Measurements from ENCODE around the gene OR6C65. TPM values are rescaled to one million over a fixed set of nuclear protein-coding genes. Genes with fewer than 3 reads are reported as not detected.

Gene OR6C65
- total and polyA plus RNA-seq, 2 donors (not counting 1 experiment from before 2014, with no cell fraction given), result not detected

GRCh38 chr12:55443776-55444175 is 43.4 kb downstream of the OR6C65 start, which contains the start of gene OR6C2:
OR6C2 (plus strand) TSS chr12:55444076; CDS start chr12:55452214, 8,138 bp downstream.
- Histone ChIP-seq H2AFZ (ENCODE audit: insufficient read depth, low read depth, low read length, poor library complexity, severe bottlenecking) (no peak within 1 kb of the TSS), H3K27ac (ENCODE audit: low read length in 2 of 2) (no peak within 1 kb of the TSS), H3K9ac (ENCODE audit: low read length) (no peak within 1 kb of the TSS), H4K20me1 (ENCODE audit: control insufficient read depth, insufficient read depth, low read length, poor library complexity, severe bottlenecking) (no peaks in the 10 kb centered on the region), H3K4me1 (ENCODE audit: control insufficient read depth in 2 of 2, insufficient read depth in 2 of 2, low read length in 2 of 2) (peaks cover 0 to 3% of the 10 kb centered on the region in 2 donors), H3K36me3 (replicated peaks in 1 of 2; ENCODE audit: control extremely low read depth in 1 of 2, control insufficient read depth in 1 of 2, extremely low read depth in 1 of 2, insufficient read depth in 2 of 2, low read length in 1 of 2) (no peaks in the 10 kb centered on the region), H3K9me3 (ENCODE audit: control extremely low read depth in 1 of 3, control insufficient read depth in 2 of 3, insufficient read depth in 1 of 3, low read length in 2 of 3) (peaks cover 0 to 11% (median 1%) of the 10 kb centered on the region in 3 donors), H3K4me2 (replicated peaks; ENCODE audit: low read depth, low read length, poor library complexity, severe bottlenecking) (no peak within 1 kb of the TSS), H3K4me3 (ENCODE audit: control extremely low read depth in 1 of 5, extremely low read depth in 1 of 5, insufficient read depth in 1 of 5, low read depth in 2 of 5, low read length in 4 of 5) (no peak within 1 kb of the TSS), H3K27me3 (replicated peaks in 1 of 4; ENCODE audit: control extremely low read depth in 1 of 4, control insufficient read depth in 3 of 4, insufficient read depth in 4 of 4, low read length in 3 of 4) (no peaks in the 10 kb centered on the region), H3K79me2 (ENCODE audit: control insufficient read depth, insufficient read depth, low read length) (no peaks in the 10 kb centered on the region)
- no peak for TF ChIP-seq EZH2 (IDR thresholded peaks at IDR 0.05; ENCODE audit: borderline replicate concordance, insufficient read depth, low read depth, low read length, poor library complexity, severe bottlenecking)
- TF ChIP-seq CTCF (IDR thresholded peaks at IDR 0.05), result no peak
- DNase-seq, result no peak
- peaks cover 11% of the 10 kb centered on the region for H3K9me3 Mint-ChIP-seq (ENCODE audit: insufficient read depth)
- H3K27me3 Mint-ChIP-seq, result peaks cover 3% of the 10 kb centered on the region
- no peak within 1 kb of the TSS for H3K4me3 Mint-ChIP-seq
- no peak for ATAC-seq (ENCODE audit: low read depth)
- ChIA-PET POLR2A (no interaction called here), CTCF (no interaction called here)
- no CpG with 5 or more reads among the region's 2 CpGs for WGBS (ENCODE audit: insufficient coverage)
- H3K27ac Mint-ChIP-seq, result no peak within 1 kb of the TSS
- intact Hi-C loops (cut with micrococcal nuclease), result no loop called here
- peaks cover 8% of the 10 kb centered on the region for H3K4me1 Mint-ChIP-seq

- no peak for DNase-seq
- Mint-ChIP-seq H3K9me3 (ENCODE audit: insufficient read depth) (peaks cover under 1% of the 10 kb centered on the region), H3K27me3 (peaks cover 1% of the 10 kb centered on the region), H3K27ac (no peak overlapping the region), H3K4me3 (no peak overlapping the region), H3K4me1 (peaks cover 8% of the 10 kb centered on the region)
- no peak for ATAC-seq (ENCODE audit: low read depth)
- POLR2A ChIA-PET, result no interaction called here
- Histone ChIP-seq H3K4me1 (ENCODE audit: control insufficient read depth in 2 of 2, insufficient read depth in 2 of 2, low read length in 2 of 2) (peaks cover 0 to 3% of the 10 kb centered on the region in 2 donors), H2AFZ (ENCODE audit: insufficient read depth, low read depth, low read length, poor library complexity, severe bottlenecking) (no peak overlapping the region), H3K27me3 (replicated peaks in 1 of 4; ENCODE audit: control extremely low read depth in 1 of 4, control insufficient read depth in 3 of 4, insufficient read depth in 4 of 4, low read length in 3 of 4) (no peaks in the 10 kb centered on the region), H4K20me1 (ENCODE audit: control insufficient read depth, insufficient read depth, low read length, poor library complexity, severe bottlenecking) (no peaks in the 10 kb centered on the region), H3K79me2 (ENCODE audit: control insufficient read depth, insufficient read depth, low read length) (no peaks in the 10 kb centered on the region), H3K9ac (ENCODE audit: low read length) (no peak overlapping the region), H3K4me3 (ENCODE audit: control extremely low read depth in 1 of 5, extremely low read depth in 1 of 5, insufficient read depth in 1 of 5, low read depth in 2 of 5, low read length in 4 of 5) (no peak overlapping the region), H3K27ac (ENCODE audit: low read length in 2 of 2) (no peak overlapping the region), H3K36me3 (replicated peaks in 1 of 2; ENCODE audit: control extremely low read depth in 1 of 2, control insufficient read depth in 1 of 2, extremely low read depth in 1 of 2, insufficient read depth in 2 of 2, low read length in 1 of 2) (no peaks in the 10 kb centered on the region), H3K9me3 (ENCODE audit: control extremely low read depth in 1 of 3, control insufficient read depth in 2 of 3, insufficient read depth in 1 of 3, low read length in 2 of 3) (peaks cover 0 to 8% (median 1%) of the 10 kb centered on the region in 3 donors), H3K4me2 (replicated peaks; ENCODE audit: low read depth, low read length, poor library complexity, severe bottlenecking) (no peak overlapping the region)
- intact Hi-C loops (cut with micrococcal nuclease), result no loop called here
- CTCF ChIA-PET, result no interaction called here
- WGBS (ENCODE audit: insufficient coverage), result no CpG with 5 or more reads among the region's 1 CpG
- no peak for TF ChIP-seq CTCF (IDR thresholded peaks at IDR 0.05)
- no peak for TF ChIP-seq EZH2 (IDR thresholded peaks at IDR 0.05; ENCODE audit: borderline replicate concordance, insufficient read depth, low read depth, low read length, poor library complexity, severe bottlenecking)
These were observed 45.0 kb downstream of the OR6C65 start for GRCh38 chr12:55445357-55445756.
